Vagina (tissue), 2 donors: Measurements from ENCODE around the gene SMARCA4.

Experiments
- POLR2A ChIP-seq, 2 donors: fragments of 450-650 bp; IDR thresholded peaks; one replicate each; pipeline ENCODE4 v1.6.1; 2017; ENCODE audit warnings: antibody characterized with exemption in 2 of 2, mild to moderate bottlenecking in 2 of 2, moderate library complexity in 2 of 2
- POLR2AphosphoS5 ChIP-seq, 2 donors: sonication (generic); formaldehyde crosslinking; IDR thresholded peaks; one replicate each; pipeline ENCODE4 v1.9.0; 2017; ENCODE audit warnings: antibody characterized with exemption in 2 of 2, mild to moderate bottlenecking in 2 of 2, low read depth in 1 of 2; ENCODE audit not compliant: insufficient read depth in 1 of 2
- TF ChIP-seq, protein P1 (sequence below), 3 experiments: fragments of 450-650 bp in 2 of 3; fragments of 200-600 bp in 1 of 3; sonication (generic) in 1 of 3; IDR thresholded peaks; one replicate each; pipeline ENCODE4 v1.5.1; 2017 to 2019; ENCODE audit warnings: antibody characterized with exemption in 3 of 3, mild to moderate bottlenecking in 2 of 3, moderate library complexity in 2 of 3

DNA sequence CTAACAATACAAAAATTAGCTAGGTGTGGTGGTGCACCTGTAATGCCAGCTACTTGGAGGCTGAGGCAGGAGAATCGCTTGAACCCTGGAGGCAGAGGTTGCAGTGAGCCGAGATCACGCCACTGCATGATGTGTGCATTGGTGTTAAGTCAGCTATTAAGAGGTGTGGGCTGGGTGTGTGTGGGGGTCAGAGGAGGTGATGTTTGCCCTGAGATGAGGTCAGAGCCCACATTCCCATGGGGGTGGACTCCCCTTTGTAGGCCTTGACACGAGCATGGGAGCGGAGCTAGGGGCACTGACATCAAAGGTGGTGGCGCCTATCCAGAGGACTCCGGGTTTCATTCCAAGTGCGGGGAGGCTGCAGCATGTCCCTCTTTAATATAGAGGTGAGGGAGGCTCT is 93.8 kb downstream of the SMARCA4 start:
- TF ChIP-seq, protein P1, sequence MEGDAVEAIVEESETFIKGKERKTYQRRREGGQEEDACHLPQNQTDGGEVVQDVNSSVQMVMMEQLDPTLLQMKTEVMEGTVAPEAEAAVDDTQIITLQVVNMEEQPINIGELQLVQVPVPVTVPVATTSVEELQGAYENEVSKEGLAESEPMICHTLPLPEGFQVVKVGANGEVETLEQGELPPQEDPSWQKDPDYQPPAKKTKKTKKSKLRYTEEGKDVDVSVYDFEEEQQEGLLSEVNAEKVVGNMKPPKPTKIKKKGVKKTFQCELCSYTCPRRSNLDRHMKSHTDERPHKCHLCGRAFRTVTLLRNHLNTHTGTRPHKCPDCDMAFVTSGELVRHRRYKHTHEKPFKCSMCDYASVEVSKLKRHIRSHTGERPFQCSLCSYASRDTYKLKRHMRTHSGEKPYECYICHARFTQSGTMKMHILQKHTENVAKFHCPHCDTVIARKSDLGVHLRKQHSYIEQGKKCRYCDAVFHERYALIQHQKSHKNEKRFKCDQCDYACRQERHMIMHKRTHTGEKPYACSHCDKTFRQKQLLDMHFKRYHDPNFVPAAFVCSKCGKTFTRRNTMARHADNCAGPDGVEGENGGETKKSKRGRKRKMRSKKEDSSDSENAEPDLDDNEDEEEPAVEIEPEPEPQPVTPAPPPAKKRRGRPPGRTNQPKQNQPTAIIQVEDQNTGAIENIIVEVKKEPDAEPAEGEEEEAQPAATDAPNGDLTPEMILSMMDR (IDR thresholded peaks at IDR 0.05): no peak
- no peak for TF ChIP-seq POLR2A (IDR thresholded peaks at IDR 0.05)
- TF ChIP-seq POLR2AphosphoS5 (IDR thresholded peaks at IDR 0.05; ENCODE audit: insufficient read depth in 1 of 2, low read depth in 1 of 2): no peak
